CD8-positive, alpha-beta memory T cell (primary cell): ENCODE results near the gene MAGI2. TPM values are rescaled to one million over a fixed set of nuclear protein-coding genes. Genes with fewer than 3 reads are reported as not detected.
"Not testable (repeated sequence)": the region's sequence is repeated elsewhere in the genome, so short reads cannot be mapped to it uniquely, and the experiment has no call there.

ENCODE experiments used
- CTCF ChIA-PET: fragments of 350-600 bp; sonication (Branson Sonifier 250); formaldehyde crosslinking; loops from one replicate; lab custom pipeline; 2021; ENCODE audit warnings: antibody characterized with exemption; lab: Charles Lee
- POLR2A ChIA-PET: fragments of 350-600 bp; sonication (Branson Sonifier 250); formaldehyde crosslinking; loops from one replicate; lab custom pipeline; 2021; ENCODE audit warnings: antibody characterized with exemption; lab: Charles Lee
- DNase-seq, 5 donors: peaks; one replicate each; pipeline versions ENCODE4 v3.0.0 to v3.0.0-alpha.2; 2020 to 2022; ENCODE audit warnings: mixed read lengths in 1 of 5
- H3K27ac ChIP-seq: one replicate; pipeline ENCODE4 v1.7.0; 2013; ENCODE audit warnings: low read depth, mild to moderate bottlenecking, low read length, moderate library complexity
- H3K27me3 ChIP-seq: 2 replicates; pipeline ENCODE4 v1.7.0; 2013; ENCODE audit warnings: low read length, mild to moderate bottlenecking; ENCODE audit not compliant: insufficient read depth, poor library complexity, severe bottlenecking
- H3K36me3 ChIP-seq: 2 replicates; pipeline ENCODE4 v1.7.0; 2013; ENCODE audit warnings: mild to moderate bottlenecking, low read length, moderate library complexity; ENCODE audit not compliant: insufficient read depth
- H3K4me1 ChIP-seq: 2 replicates; pipeline ENCODE4 v1.7.0; 2013; ENCODE audit warnings: mild to moderate bottlenecking, low read length, moderate library complexity; ENCODE audit not compliant: insufficient read depth
- H3K4me3 ChIP-seq: 2 replicates; pipeline ENCODE4 v1.7.0; 2013; ENCODE audit warnings: mild to moderate bottlenecking, low read length
- H3K9me3 ChIP-seq: 2 replicates; pipeline ENCODE4 v1.7.0; 2013; ENCODE audit warnings: mild to moderate bottlenecking, low read length
- H3K27ac Mint-ChIP-seq, 8 donors: one replicate each; pipeline ENCODE4 v1.8.0; 2020 to 2021; ENCODE audit warnings: mixed read lengths in 8 of 8, mild to moderate bottlenecking in 6 of 8, inconsistent platforms in 3 of 8, moderate library complexity in 3 of 8
- H3K27me3 Mint-ChIP-seq, 2 donors: one replicate each; pipeline ENCODE4 v1.8.0; 2020 to 2021; ENCODE audit warnings: mixed read lengths in 2 of 2, mild to moderate bottlenecking in 1 of 2, moderate library complexity in 1 of 2
- H3K36me3 Mint-ChIP-seq, 3 donors: one replicate each; pipeline ENCODE4 v1.8.0; 2020 to 2021; ENCODE audit warnings: mixed read lengths in 3 of 3, inconsistent platforms in 1 of 3, mild to moderate bottlenecking in 1 of 3
- H3K4me1 Mint-ChIP-seq, 3 donors: one replicate each; pipeline ENCODE4 v1.8.0; 2020 to 2021; ENCODE audit warnings: mixed read lengths in 3 of 3, inconsistent platforms in 1 of 3, mild to moderate bottlenecking in 1 of 3
- H3K4me3 Mint-ChIP-seq, 7 donors: one replicate each; pipeline ENCODE4 v1.8.0; 2020 to 2021; ENCODE audit warnings: mixed read lengths in 7 of 7, mild to moderate bottlenecking in 6 of 7, moderate library complexity in 4 of 7, inconsistent platforms in 2 of 7
- H3K9me3 Mint-ChIP-seq, 5 donors: one replicate each; pipeline ENCODE4 v1.8.0; 2020 to 2022; ENCODE audit warnings: mixed read lengths in 5 of 5, mild to moderate bottlenecking in 3 of 5, moderate library complexity in 2 of 5, inconsistent platforms in 1 of 5
- polyA plus RNA-seq: library from polyadenylated mRNA; unstranded; fragments of 300-500 nt; fragmentation: Illumina TruSeq; gene quantifications from one replicate; pipeline ENCODE4 v1.2.3, GENCODE V29; 2021
- total RNA-seq, 2 experiments: library from RNA; stranded (reverse); gene quantifications; one replicate each; pipeline ENCODE4 v1.2.3, GENCODE V29; 2021

MAGI2 gene
- total and polyA plus RNA-seq, 3 experiments from 2014 or later = 0.26 to 0.33 TPM; not detected in 1

- Mint-ChIP-seq H3K27ac (no peak overlapping the region), H3K4me3 (no peak overlapping the region), H3K4me1 (no peaks in the 10 kb centered on the region), H3K27me3 (no peaks in the 10 kb centered on the region), H3K36me3 (no peaks in the 10 kb centered on the region), H3K9me3 (peaks cover 2 to 13% (median 5%) of the 10 kb centered on the region in 5 donors)
- H3K36me3 ChIP-seq = no peaks in the 10 kb centered on the region
- no peak for DNase-seq
- H3K27ac ChIP-seq = no peak overlapping the region
- H3K4me1 ChIP-seq = no peaks in the 10 kb centered on the region
- H3K9me3 ChIP-seq = no peaks in the 10 kb centered on the region
- H3K4me3 ChIP-seq = no peak overlapping the region
- ChIA-PET CTCF (no interaction called here), POLR2A (no interaction called here)
- no peaks in the 10 kb centered on the region for H3K27me3 ChIP-seq
These were observed 859.3 kb downstream of the MAGI2 start for GRCh38 chr7:78594156-78594555.

DNA sequence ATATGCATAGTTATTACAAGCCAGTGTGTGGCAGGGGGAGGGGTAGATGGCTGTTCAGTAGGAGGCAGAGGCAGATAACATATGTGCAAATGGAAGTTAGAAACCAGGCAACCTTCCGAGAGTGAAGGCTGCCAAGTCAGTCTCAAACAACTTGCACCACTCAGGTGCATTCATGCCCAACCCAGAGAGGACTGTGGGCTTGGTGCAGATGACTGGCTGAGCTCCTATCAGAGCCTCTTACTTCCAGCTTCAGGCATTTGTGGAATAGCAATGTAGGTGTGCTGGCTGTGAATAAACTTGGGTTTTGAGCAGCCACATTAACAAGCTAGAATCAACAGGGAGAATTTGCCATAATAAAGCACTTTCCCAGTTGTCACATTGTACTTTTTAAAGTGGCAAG lies 865.1 kb downstream of the MAGI2 start:
- H3K4me3 ChIP-seq = no peak overlapping the region
- H3K9me3 ChIP-seq = no peaks in the 10 kb centered on the region
- CTCF ChIA-PET = no interaction called here
- no peaks in the 10 kb centered on the region for H3K36me3 ChIP-seq
- no peaks in the 10 kb centered on the region for H3K4me1 ChIP-seq
- POLR2A ChIA-PET = no interaction called here
- Mint-ChIP-seq H3K36me3 (no peaks in the 10 kb centered on the region), H3K4me3 (no peak overlapping the region), H3K27me3 (no peaks in the 10 kb centered on the region), H3K9me3 (peaks cover 0 to 4% (median 2%) of the 10 kb centered on the region in 5 donors), H3K4me1 (no peaks in the 10 kb centered on the region), H3K27ac (no peak overlapping the region)
- DNase-seq = no peak
- no peak overlapping the region for H3K27ac ChIP-seq
- no peaks in the 10 kb centered on the region for H3K27me3 ChIP-seq

DNA sequence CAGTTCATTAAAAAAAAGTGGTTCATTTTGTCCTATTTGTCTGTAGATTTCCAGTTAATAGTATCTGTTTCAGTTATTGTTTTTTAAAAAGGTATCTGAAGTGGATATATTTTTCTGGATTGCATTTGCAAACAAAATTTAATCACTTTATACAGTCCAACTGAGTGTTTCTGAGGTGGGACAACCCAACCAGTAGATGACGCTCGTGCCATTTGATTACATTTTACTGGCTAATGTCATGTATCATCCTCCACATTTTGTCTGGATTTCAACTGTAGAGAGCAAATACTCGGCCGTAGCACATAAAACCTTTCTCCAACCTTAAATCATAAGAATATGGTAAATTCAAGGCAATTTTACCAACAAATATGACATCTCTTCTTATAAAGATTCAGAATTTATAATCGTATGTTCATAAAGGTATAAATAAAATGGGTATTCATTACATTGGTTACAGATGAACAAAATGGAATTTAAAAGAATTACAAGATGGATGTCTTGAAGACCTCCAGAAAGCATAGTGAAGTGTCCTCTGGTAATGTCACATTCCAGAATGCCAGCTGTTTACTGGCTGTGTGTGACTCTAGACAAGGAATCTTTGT lies 865.9 kb downstream of the MAGI2 start:
- H3K27ac ChIP-seq = no peak overlapping the region
- no peaks in the 10 kb centered on the region for H3K9me3 ChIP-seq
- Mint-ChIP-seq H3K9me3 (peaks cover 0 to 4% (median 2%) of the 10 kb centered on the region in 5 donors), H3K27me3 (no peaks in the 10 kb centered on the region), H3K27ac (no peak overlapping the region), H3K4me1 (no peaks in the 10 kb centered on the region), H3K36me3 (no peaks in the 10 kb centered on the region), H3K4me3 (no peak overlapping the region)
- no peak for DNase-seq
- no peaks in the 10 kb centered on the region for H3K27me3 ChIP-seq
- no peaks in the 10 kb centered on the region for H3K4me1 ChIP-seq
- POLR2A ChIA-PET = no interaction called here
- CTCF ChIA-PET = no interaction called here
- no peak overlapping the region for H3K4me3 ChIP-seq
- H3K36me3 ChIP-seq = no peaks in the 10 kb centered on the region

DNA sequence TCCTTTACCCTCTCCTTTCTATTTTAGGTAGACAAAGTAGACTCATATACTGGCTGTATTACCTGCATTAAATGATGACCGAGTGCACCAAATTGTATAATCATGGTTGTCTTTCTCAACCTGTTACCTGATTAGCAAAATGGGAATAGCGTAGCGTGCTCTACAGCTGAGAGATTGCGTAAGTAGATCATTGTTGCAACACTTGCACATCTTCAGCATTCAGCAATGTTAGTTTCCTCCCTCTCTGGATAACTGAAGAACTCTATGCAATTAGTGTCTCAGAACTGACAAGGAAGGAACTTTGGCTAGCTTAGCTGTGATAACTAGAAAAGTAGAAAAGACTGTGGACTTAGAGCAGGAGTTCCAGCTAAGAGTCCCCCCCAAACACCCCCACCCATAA lies 867.5 kb downstream of the MAGI2 start:
- no peak overlapping the region for H3K4me3 Mint-ChIP-seq
- H3K36me3 ChIP-seq = no peaks in the 10 kb centered on the region
- no peak for DNase-seq
- no peaks in the 10 kb centered on the region for H3K36me3 Mint-ChIP-seq
- H3K4me1 ChIP-seq = no peaks in the 10 kb centered on the region
- no peaks in the 10 kb centered on the region for H3K4me1 Mint-ChIP-seq
- H3K27ac Mint-ChIP-seq = no peak overlapping the region
- H3K9me3 ChIP-seq = no peaks in the 10 kb centered on the region
- ChIA-PET CTCF (no interaction called here), POLR2A (no interaction called here)
- H3K27me3 Mint-ChIP-seq = no peaks in the 10 kb centered on the region
- no peak overlapping the region for H3K4me3 ChIP-seq
- H3K9me3 Mint-ChIP-seq = peaks cover 0 to 2% (median 0%) of the 10 kb centered on the region in 5 donors
- H3K27me3 ChIP-seq = no peaks in the 10 kb centered on the region
- no peak overlapping the region for H3K27ac ChIP-seq

DNA sequence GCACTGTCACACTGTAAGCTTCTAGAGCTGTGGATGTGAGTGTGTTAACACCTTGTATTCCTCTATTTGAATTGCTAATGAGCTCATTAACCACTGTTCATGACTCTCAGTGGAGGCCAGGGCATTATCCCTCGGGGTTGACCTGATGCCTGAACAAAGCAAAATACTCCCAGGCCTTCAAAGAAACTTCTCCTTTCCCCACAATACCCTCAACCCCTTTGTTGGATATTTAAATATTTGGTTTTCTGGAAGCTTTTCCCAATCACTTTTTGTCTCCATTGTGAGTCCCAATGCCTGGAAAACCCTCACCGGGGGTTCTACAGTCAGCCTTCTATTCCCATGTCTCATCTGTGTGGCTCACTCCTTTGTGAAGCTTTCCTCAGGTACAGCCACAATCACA lies 874.8 kb downstream of the MAGI2 start:
- no peaks in the 10 kb centered on the region for H3K9me3 ChIP-seq
- no peak overlapping the region for H3K27ac Mint-ChIP-seq
- CTCF ChIA-PET = no interaction called here
- H3K27me3 ChIP-seq = no peaks in the 10 kb centered on the region
- peaks cover 0 to 3% (median 0%) of the 10 kb centered on the region in 5 donors for H3K9me3 Mint-ChIP-seq
- H3K36me3 Mint-ChIP-seq = no peaks in the 10 kb centered on the region
- H3K4me3 Mint-ChIP-seq = no peak overlapping the region
- DNase-seq = no peak
- H3K4me3 ChIP-seq = no peak overlapping the region
- H3K27me3 Mint-ChIP-seq = no peaks in the 10 kb centered on the region
- H3K4me1 Mint-ChIP-seq = no peaks in the 10 kb centered on the region
- H3K27ac ChIP-seq = no peak overlapping the region
- POLR2A ChIA-PET = no interaction called here
- no peaks in the 10 kb centered on the region for H3K4me1 ChIP-seq
- H3K36me3 ChIP-seq = no peaks in the 10 kb centered on the region

- H3K27ac Mint-ChIP-seq, DNase-seq, H3K4me1 ChIP-seq, H3K4me3 ChIP-seq, H3K27me3 ChIP-seq, H3K9me3 ChIP-seq, H3K27ac ChIP-seq, POLR2A ChIA-PET, H3K36me3 ChIP-seq, H3K9me3 Mint-ChIP-seq, CTCF ChIA-PET, H3K4me3 Mint-ChIP-seq, H3K27me3 Mint-ChIP-seq, H3K4me1 Mint-ChIP-seq, H3K36me3 Mint-ChIP-seq: not testable (repeated sequence)
These were observed 876.1 kb downstream of the MAGI2 start for GRCh38 chr7:78577174-78577952.

GRCh38 chr7:78576236-78576635 lies 877.2 kb downstream of the MAGI2 start:
- Mint-ChIP-seq H3K4me3 (no peak overlapping the region), H3K27me3 (no peaks in the 10 kb centered on the region), H3K36me3 (no peaks in the 10 kb centered on the region), H3K4me1 (no peaks in the 10 kb centered on the region), H3K27ac (no peak overlapping the region), H3K9me3 (peaks cover 0 to 5% (median 0%) of the 10 kb centered on the region in 5 donors)
- Histone ChIP-seq H3K4me3 (no peak overlapping the region), H3K9me3 (no peaks in the 10 kb centered on the region), H3K27ac (no peak overlapping the region), H3K27me3 (no peaks in the 10 kb centered on the region), H3K4me1 (no peaks in the 10 kb centered on the region), H3K36me3 (no peaks in the 10 kb centered on the region)
- DNase-seq = no peak
- CTCF ChIA-PET = no interaction called here
- POLR2A ChIA-PET = no interaction called here

GRCh38 chr7:78571292-78571691 lies 882.2 kb downstream of the MAGI2 start:
- no peak overlapping the region for H3K27ac ChIP-seq
- Mint-ChIP-seq H3K9me3 (peaks cover 0 to 4% (median 0%) of the 10 kb centered on the region in 5 donors), H3K4me3 (no peak overlapping the region), H3K27me3 (no peaks in the 10 kb centered on the region), H3K36me3 (no peaks in the 10 kb centered on the region), H3K27ac (no peak overlapping the region), H3K4me1 (no peaks in the 10 kb centered on the region)
- H3K27me3 ChIP-seq = no peaks in the 10 kb centered on the region
- H3K9me3 ChIP-seq = no peaks in the 10 kb centered on the region
- no peaks in the 10 kb centered on the region for H3K36me3 ChIP-seq
- no peak overlapping the region for H3K4me3 ChIP-seq
- ChIA-PET POLR2A (no interaction called here), CTCF (no interaction called here)
- H3K4me1 ChIP-seq = no peaks in the 10 kb centered on the region
- DNase-seq = no peak
